ENCODE results near the gene MSH5. TPM values are rescaled to one million over a fixed set of nuclear protein-coding genes. Genes with fewer than 3 reads are reported as not detected.

MSH5 gene
- total RNA-seq, 1 experiment from 2014 or later = 38.1 TPM

DNA sequence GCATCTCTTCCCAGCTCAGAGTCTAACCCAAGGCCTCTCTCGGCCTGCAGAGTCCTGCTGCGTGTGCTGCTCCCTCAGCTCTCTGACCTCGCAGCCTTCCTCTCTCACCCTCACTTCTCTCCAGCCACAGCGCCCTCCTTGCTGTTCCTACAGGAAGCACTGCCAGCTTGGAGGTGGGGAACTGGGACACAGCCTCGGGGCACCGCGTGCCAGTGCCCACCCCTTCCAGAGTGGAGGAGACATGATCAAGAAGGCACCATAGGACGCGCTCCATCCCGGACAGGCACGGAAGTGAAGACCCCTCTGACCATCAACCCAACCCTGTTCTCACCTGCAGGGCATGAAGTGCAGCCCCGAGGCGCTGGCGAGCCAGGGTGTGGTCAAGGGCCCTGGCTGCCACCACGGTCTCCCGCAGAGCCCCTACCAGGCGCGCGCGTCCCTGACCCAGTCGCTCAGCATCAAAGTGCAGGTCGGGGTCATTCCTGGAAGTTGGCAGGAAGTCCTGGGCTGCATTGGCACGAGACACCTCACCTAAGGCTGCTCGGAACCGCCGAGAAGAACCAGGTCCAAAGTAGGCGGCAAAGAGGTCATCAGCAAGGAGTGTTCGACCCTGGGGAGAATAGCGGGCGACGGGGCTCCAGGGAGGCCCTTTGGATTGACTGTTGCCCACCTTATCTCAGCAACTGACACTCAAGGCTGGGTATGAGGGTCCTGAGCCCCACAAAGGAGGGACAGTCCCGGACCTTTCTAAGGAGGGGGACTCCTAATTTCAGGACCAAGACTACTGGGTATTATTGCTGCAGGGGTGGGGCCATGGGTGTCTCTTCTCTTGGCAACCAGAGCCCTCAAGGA lies 36.1 kb downstream of the MSH5 start:
- Histone ChIP-seq H3K27me3 (ENCODE audit: control insufficient read depth, insufficient read depth, low read length) (no peaks in the 10 kb centered on the region), H3K27ac (ENCODE audit: low read length) (peak overlapping the region; percentile 48), H3K36me3 (ENCODE audit: control insufficient read depth, insufficient read depth, low read length) (no peaks in the 10 kb centered on the region), H3K4me3 (ENCODE audit: low read depth in 2 of 2, low read length in 2 of 2) (no peak overlapping the region), H3K4me1 (ENCODE audit: control insufficient read depth, insufficient read depth, low read length) (peaks cover 31% of the 10 kb centered on the region), H3K9me3 (ENCODE audit: control insufficient read depth, insufficient read depth, low read depth, low read length) (no peaks in the 10 kb centered on the region)
- no TSS peak for BruUV-seq (replicated peaks)
- intact Hi-C loops (cut with micrococcal nuclease; ENCODE audit: unreplicated experiment) (loop anchor here (10.0 kb wide), 1 partner anchor 49 kb away; the partner anchor contains the start of gene HSPA1B), in situ Hi-C loops (cut with HindIII; ENCODE audit: low pct_unique_long_range_greater_than_20kb, low sequenced_read_pairs) (no loop called here)
- CTCF ChIA-PET = interaction anchor here (0.6 to 1.2 kb wide), 3 partner anchors 16 to 192 kb away, joined by 3 to 7 read pairs (median 5); no protein-coding TSS in a partner anchor
- POLR2A ChIA-PET = interaction anchor here (0.5 to 0.7 kb wide), 3 partner anchors 59 to 1542 kb away, joined by 3 to 8 read pairs (median 6); no protein-coding TSS in a partner anchor
- TF ChIP-seq, protein P1, sequence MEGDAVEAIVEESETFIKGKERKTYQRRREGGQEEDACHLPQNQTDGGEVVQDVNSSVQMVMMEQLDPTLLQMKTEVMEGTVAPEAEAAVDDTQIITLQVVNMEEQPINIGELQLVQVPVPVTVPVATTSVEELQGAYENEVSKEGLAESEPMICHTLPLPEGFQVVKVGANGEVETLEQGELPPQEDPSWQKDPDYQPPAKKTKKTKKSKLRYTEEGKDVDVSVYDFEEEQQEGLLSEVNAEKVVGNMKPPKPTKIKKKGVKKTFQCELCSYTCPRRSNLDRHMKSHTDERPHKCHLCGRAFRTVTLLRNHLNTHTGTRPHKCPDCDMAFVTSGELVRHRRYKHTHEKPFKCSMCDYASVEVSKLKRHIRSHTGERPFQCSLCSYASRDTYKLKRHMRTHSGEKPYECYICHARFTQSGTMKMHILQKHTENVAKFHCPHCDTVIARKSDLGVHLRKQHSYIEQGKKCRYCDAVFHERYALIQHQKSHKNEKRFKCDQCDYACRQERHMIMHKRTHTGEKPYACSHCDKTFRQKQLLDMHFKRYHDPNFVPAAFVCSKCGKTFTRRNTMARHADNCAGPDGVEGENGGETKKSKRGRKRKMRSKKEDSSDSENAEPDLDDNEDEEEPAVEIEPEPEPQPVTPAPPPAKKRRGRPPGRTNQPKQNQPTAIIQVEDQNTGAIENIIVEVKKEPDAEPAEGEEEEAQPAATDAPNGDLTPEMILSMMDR (IDR thresholded peaks at IDR 0.05) = no peak
- TF ChIP-seq, protein P2, sequence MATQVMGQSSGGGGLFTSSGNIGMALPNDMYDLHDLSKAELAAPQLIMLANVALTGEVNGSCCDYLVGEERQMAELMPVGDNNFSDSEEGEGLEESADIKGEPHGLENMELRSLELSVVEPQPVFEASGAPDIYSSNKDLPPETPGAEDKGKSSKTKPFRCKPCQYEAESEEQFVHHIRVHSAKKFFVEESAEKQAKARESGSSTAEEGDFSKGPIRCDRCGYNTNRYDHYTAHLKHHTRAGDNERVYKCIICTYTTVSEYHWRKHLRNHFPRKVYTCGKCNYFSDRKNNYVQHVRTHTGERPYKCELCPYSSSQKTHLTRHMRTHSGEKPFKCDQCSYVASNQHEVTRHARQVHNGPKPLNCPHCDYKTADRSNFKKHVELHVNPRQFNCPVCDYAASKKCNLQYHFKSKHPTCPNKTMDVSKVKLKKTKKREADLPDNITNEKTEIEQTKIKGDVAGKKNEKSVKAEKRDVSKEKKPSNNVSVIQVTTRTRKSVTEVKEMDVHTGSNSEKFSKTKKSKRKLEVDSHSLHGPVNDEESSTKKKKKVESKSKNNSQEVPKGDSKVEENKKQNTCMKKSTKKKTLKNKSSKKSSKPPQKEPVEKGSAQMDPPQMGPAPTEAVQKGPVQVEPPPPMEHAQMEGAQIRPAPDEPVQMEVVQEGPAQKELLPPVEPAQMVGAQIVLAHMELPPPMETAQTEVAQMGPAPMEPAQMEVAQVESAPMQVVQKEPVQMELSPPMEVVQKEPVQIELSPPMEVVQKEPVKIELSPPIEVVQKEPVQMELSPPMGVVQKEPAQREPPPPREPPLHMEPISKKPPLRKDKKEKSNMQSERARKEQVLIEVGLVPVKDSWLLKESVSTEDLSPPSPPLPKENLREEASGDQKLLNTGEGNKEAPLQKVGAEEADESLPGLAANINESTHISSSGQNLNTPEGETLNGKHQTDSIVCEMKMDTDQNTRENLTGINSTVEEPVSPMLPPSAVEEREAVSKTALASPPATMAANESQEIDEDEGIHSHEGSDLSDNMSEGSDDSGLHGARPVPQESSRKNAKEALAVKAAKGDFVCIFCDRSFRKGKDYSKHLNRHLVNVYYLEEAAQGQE (IDR thresholded peaks at IDR 0.05; ENCODE audit: insufficient read depth in 1 of 2, low read depth in 2 of 2, low read length in 1 of 2) = no peak
- TF ChIP-seq POLR2AphosphoS5 (IDR thresholded peaks at IDR 0.05; ENCODE audit: low read depth, low read length) = no peak
- DNase-seq (ENCODE audit: low read depth, low spot score) (no peak), ATAC-seq (no peak)

DNA sequence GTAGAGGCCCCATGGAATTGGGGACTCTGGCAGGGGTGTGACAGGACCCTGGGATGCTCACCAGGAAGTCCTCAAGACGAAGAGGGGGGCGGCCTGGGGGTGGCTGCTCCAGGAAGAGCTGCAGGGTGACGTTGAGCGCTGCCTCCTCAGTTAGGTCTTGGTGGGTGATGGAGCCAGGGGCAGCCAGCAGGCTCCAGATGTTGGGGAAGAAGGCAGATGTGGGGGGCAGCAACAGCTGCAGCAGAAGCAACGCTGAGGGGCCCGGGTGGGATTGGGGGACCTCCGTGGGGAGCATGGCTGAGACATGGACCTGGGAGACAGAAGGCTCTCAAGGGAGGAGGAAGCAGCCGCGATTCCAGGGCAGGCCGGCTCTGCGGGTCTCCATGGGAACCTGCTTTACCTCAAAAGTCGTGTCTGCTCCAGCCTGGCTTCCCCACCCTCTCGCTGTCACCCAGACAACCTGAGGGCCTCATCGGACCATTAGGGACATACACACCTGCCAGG lies 36.7 kb downstream of the MSH5 start:
- peaks cover 31% of the 10 kb centered on the region for H3K4me1 ChIP-seq (ENCODE audit: control insufficient read depth, insufficient read depth, low read length)
- H3K36me3 ChIP-seq (ENCODE audit: control insufficient read depth, insufficient read depth, low read length) = no peaks in the 10 kb centered on the region
- BruUV-seq (replicated peaks) = no TSS peak
- H3K27me3 ChIP-seq (ENCODE audit: control insufficient read depth, insufficient read depth, low read length) = no peaks in the 10 kb centered on the region
- intact Hi-C loops (cut with micrococcal nuclease; ENCODE audit: unreplicated experiment) = loop anchor here (10.0 kb wide), 1 partner anchor 48 kb away; the partner anchor contains the start of gene HSPA1B
- no peaks in the 10 kb centered on the region for H3K9me3 ChIP-seq (ENCODE audit: control insufficient read depth, insufficient read depth, low read depth, low read length)
- TF ChIP-seq, protein P1 (IDR thresholded peaks at IDR 0.05) = no peak
- TF ChIP-seq TCF7L2 (IDR thresholded peaks at IDR 0.05; ENCODE audit: low read depth, low read length) (no peak), POLR2AphosphoS5 (IDR thresholded peaks at IDR 0.05; ENCODE audit: low read depth, low read length) (no peak), SIN3A (IDR thresholded peaks at IDR 0.05; ENCODE audit: borderline replicate concordance, insufficient read depth, low read depth, low read length) (no peak)
- TF ChIP-seq, protein P2 (IDR thresholded peaks at IDR 0.05; ENCODE audit: insufficient read depth in 1 of 2, low read depth in 2 of 2, low read length in 1 of 2) = no peak
- H3K27ac ChIP-seq (ENCODE audit: low read length) = peak overlapping the region; percentile 74
- POLR2A ChIA-PET = interaction anchor here (0.6 kb wide), 1 partner anchor 140 kb away, joined by 11 read pairs; no protein-coding TSS in a partner anchor
- ATAC-seq (peak; percentile 28), DNase-seq (ENCODE audit: low read depth, low spot score) (no peak)
- in situ Hi-C loops (cut with HindIII; ENCODE audit: low pct_unique_long_range_greater_than_20kb, low sequenced_read_pairs) = no loop called here
- H3K4me3 ChIP-seq (ENCODE audit: low read depth in 2 of 2, low read length in 2 of 2) = peak overlapping the region in 1 of 2 experiments; percentile 3; a peak in 1 of 4 replicates
- CTCF ChIA-PET = no interaction called here

Measured in Panc1 (cell line).